Endodermal cell (in vitro differentiated cells): ENCODE data around the gene NACC1. TPM values are rescaled to one million over a fixed set of nuclear protein-coding genes. Genes with fewer than 3 reads are reported as not detected.

Source experiments
- DNase-seq: peaks from one replicate; pipeline ENCODE4 v3.0.0-alpha.2; 2017
- H3K27ac ChIP-seq: 2 replicates; pipeline ENCODE4 v1.5.1; 2013; ENCODE audit warnings: mild to moderate bottlenecking, low read depth, low read length, moderate library complexity
- H3K27me3 ChIP-seq: 2 replicates; pipeline ENCODE4 v1.6.1; 2013; ENCODE audit warnings: mild to moderate bottlenecking, low read length, moderate library complexity; ENCODE audit not compliant: insufficient read depth, control insufficient read depth, poor library complexity, severe bottlenecking
- H3K36me3 ChIP-seq: 2 replicates; pipeline ENCODE4 v1.7.0; 2013; ENCODE audit warnings: mild to moderate bottlenecking, low read length, moderate library complexity; ENCODE audit not compliant: control insufficient read depth, insufficient read depth
- H3K4me1 ChIP-seq: one replicate; pipeline ENCODE4 v1.7.0; 2013; ENCODE audit warnings: low read length; ENCODE audit not compliant: control insufficient read depth, insufficient read depth
- H3K4me3 ChIP-seq: 2 replicates; pipeline ENCODE4 v1.5.1; 2013; ENCODE audit warnings: mild to moderate bottlenecking, low read length, moderate library complexity
- H3K9ac ChIP-seq: 2 replicates; pipeline ENCODE4 v1.6.1; 2013; ENCODE audit warnings: mild to moderate bottlenecking, low read length, moderate library complexity; ENCODE audit not compliant: poor library complexity, severe bottlenecking; ENCODE audit errors: extremely low read depth
- H3K9me3 ChIP-seq: 2 replicates; pipeline ENCODE4 v1.6.1; 2013; ENCODE audit warnings: mild to moderate bottlenecking, low read length, moderate library complexity; ENCODE audit not compliant: control insufficient read depth
- H3K27ac Mint-ChIP-seq: 2 replicates; pipeline ENCODE4 v1.8.0; 2020; ENCODE audit warnings: mixed read lengths
- H3K27me3 Mint-ChIP-seq: 2 replicates; pipeline ENCODE4 v1.8.0; 2021; ENCODE audit warnings: mild to moderate bottlenecking, mixed read lengths; ENCODE audit not compliant: insufficient read depth
- H3K36me3 Mint-ChIP-seq: 2 replicates; pipeline ENCODE4 v1.8.0; 2020; ENCODE audit warnings: low read depth, mixed read lengths
- H3K4me1 Mint-ChIP-seq: 2 replicates; pipeline ENCODE4 v1.8.0; 2020; ENCODE audit warnings: mixed read lengths
- H3K4me3 Mint-ChIP-seq: 2 replicates; pipeline ENCODE4 v1.8.0; 2020; ENCODE audit warnings: mild to moderate bottlenecking, moderate library complexity, mixed read lengths
- H3K9me3 Mint-ChIP-seq: 2 replicates; pipeline ENCODE4 v1.8.0; 2020; ENCODE audit warnings: mild to moderate bottlenecking, mixed read lengths
- CTCF ChIP-seq: fragments of 200-600 bp; sonication (generic); conservative IDR thresholded peaks from 2 replicates; pipeline ENCODE4 v1.5.0; 2021; ENCODE audit warnings: antibody characterized with exemption, mild to moderate bottlenecking
- WGBS, 2 experiments: methylation state at CpG; one replicate each; pipeline versions ENCODE4 v1.1.5 to v1.1.7; 2013; ENCODE audit warnings: missing lambda C conversion rate in 2 of 2, mixed read lengths in 1 of 2; ENCODE audit not compliant: insufficient coverage in 1 of 2, insufficient read length in 1 of 2; 5-methylcytosine and 5-hydroxymethylcytosine counted together
- total RNA-seq, 2 donors: library from RNA; stranded (reverse); fragmentation: NEBNext Ultra II Directional in 1 of 2; extraction: Animal tissue kit (Norgen Biotek cat#: 25700) in 1 of 2; gene quantifications; 2 replicates in 1 of 2; 3 replicates in 1 of 2; pipeline ENCODE4 v1.2.1, GENCODE V29; 2021

NACC1 gene
- total RNA-seq, 2 donors from 2014 or later, result 164 to 172 TPM

- H3K27me3 Mint-ChIP-seq, result no peaks in the 10 kb centered on the region
- no peak overlapping the region for H3K4me3 Mint-ChIP-seq
- Histone ChIP-seq H3K27ac (no peak overlapping the region), H3K27me3 (no peaks in the 10 kb centered on the region), H3K9me3 (no peaks in the 10 kb centered on the region), H3K4me1 (no peaks in the 10 kb centered on the region), H3K9ac (no peak overlapping the region), H3K4me3 (no peak overlapping the region), H3K36me3 (peaks cover 59% of the 10 kb centered on the region)
- 97% methylated on average over 7 to 9 of the region's 9 CpGs for WGBS, 2 experiments
- H3K9me3 Mint-ChIP-seq, result no peaks in the 10 kb centered on the region
- DNase-seq, result peak; percentile 36
- TF ChIP-seq CTCF, result no peak
- H3K36me3 Mint-ChIP-seq, result peaks cover 41% of the 10 kb centered on the region
- no peak overlapping the region for H3K27ac Mint-ChIP-seq
- no peaks in the 10 kb centered on the region for H3K4me1 Mint-ChIP-seq
These were observed 11.3 kb downstream of the NACC1 start for GRCh38 chr19:13129384-13129783.

GRCh38 chr19:13130886-13131490 lies 12.9 kb downstream of the NACC1 start:
- peaks cover 37% of the 10 kb centered on the region for H3K36me3 Mint-ChIP-seq
- H3K27ac Mint-ChIP-seq, result peak overlapping the region; percentile 68
- no peak for DNase-seq
- no peaks in the 10 kb centered on the region for H3K27me3 Mint-ChIP-seq
- H3K27me3 ChIP-seq, result no peaks in the 10 kb centered on the region
- no peak overlapping the region for H3K4me3 ChIP-seq
- H3K4me1 Mint-ChIP-seq, result no peaks in the 10 kb centered on the region
- no peak overlapping the region for H3K4me3 Mint-ChIP-seq
- WGBS, 2 experiments, result 94 to 97% methylated on average over 3 of the region's 3 CpGs
- no peaks in the 10 kb centered on the region for H3K9me3 Mint-ChIP-seq
- no peaks in the 10 kb centered on the region for H3K9me3 ChIP-seq
- H3K36me3 ChIP-seq, result peaks cover 62% of the 10 kb centered on the region
- no peaks in the 10 kb centered on the region for H3K4me1 ChIP-seq
- no peak overlapping the region for H3K27ac ChIP-seq
- no peak for TF ChIP-seq CTCF
- H3K9ac ChIP-seq, result no peak overlapping the region

- Mint-ChIP-seq H3K27ac (no peak overlapping the region), H3K27me3 (no peaks in the 10 kb centered on the region), H3K4me3 (no peak overlapping the region), H3K36me3 (peaks cover 45% of the 10 kb centered on the region), H3K9me3 (no peaks in the 10 kb centered on the region), H3K4me1 (no peaks in the 10 kb centered on the region)
- no peak for DNase-seq
- Histone ChIP-seq H3K4me3 (no peak overlapping the region), H3K9ac (no peak overlapping the region), H3K9me3 (no peaks in the 10 kb centered on the region), H3K4me1 (no peaks in the 10 kb centered on the region), H3K27ac (no peak overlapping the region), H3K36me3 (peaks cover 69% of the 10 kb centered on the region), H3K27me3 (no peaks in the 10 kb centered on the region)
- whole genome bisulfite sequencing, 2 experiments, result 95 to 96% methylated on average over 3 to 8 of the region's 8 CpGs
- TF ChIP-seq CTCF, result no peak
These were observed 14.6 kb downstream of the NACC1 start for GRCh38 chr19:13132471-13133180.
